OCI-M1 (cell line): ENCODE results near the gene APBB1IP.
"Not testable (repeated sequence)": the region's sequence is repeated elsewhere in the genome, so short reads cannot be mapped to it uniquely, and the experiment has no call there.

Source experiments
- DNase-seq: peaks from one replicate; lab custom pipeline; 2025; lab: John Stamatoyannopoulos, UW

APBB1IP gene

DNA sequence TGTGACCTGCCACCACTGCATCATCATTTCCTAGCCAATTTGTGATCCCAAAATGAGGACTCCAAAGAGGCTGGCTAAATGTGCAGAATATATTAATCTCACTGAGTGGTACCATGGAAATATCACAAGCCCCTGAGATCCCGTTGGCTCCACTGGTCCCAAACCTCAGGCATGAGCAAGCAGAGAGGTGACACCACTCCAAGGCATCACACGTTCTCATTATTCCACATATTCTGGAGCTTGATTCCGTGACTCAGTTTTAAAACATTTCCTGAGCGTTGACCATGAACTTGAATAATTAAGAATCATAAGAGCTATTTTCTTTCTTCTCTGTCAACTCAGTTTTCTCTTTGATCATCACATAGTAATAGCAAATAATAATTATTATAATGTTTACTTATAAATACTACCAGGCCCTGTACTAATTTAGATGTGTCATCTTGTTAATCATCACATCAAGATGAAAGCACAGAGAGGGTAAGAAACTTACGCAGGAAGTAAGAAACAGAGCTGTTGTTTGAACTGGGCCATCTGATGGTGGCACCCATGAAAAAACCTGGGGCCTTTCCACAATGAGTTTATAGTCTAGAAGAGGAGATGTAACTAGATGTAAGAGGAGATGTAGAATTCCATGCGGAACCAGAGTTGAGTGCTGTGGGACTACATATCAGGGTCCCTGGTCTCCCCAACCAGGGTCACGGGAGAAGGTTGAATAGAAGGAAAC is 3.5 kb downstream of the APBB1IP start:
- DNase-seq: no peak

DNA sequence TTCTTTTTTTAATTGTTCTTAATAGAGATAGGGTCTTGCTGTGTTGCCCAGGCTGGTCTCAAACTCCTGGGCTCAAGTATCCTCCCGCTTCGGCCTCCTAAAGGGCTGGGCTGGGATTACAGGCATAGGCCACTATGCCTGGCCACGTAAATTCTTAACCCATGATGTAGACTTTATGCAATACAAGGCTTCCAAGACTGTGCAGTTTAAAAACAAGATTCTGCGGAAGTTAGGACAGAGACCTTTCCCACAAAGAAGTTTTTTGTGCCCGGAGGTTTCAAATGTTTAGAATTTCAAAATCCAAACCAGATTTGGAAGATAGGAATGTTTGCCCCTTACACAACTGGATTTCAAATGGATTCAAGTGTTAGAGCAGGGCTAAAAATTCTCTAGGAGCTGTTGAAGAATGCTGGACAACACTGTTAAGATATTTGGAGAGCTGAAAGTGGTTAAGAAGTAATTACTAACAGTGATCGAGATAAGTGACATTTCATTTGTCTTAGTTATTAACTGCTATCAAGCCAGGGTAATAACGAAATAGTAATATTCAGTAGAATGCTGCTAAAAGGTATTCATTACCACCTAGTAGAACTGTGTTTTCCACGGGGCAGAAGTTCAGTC is 7.4 kb downstream of the APBB1IP start:
- DNase-seq: no peak

DNA sequence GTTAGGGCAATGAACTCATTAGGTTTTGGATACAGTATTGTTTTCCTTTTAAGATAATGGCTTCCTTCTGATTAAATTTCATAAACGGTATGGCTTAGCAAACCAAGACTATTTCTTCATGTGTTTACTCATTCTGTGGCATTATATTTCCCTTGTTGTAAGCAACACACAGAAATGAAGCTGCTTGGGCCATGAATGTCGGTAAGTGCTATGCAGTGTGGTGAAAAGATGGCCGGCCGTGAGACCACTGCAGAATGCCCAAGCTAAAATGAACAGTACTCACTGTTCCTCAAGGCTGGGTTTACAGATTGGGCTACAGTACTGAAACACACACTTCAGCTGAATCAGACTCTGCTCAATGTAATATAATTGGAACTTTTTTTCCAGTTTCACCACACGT is 8.1 kb downstream of the APBB1IP start:
- no peak for DNase-seq

- DNase-seq: no peak
Observed at GRCh38 chr10:26448292-26448691, 10.2 kb downstream of the APBB1IP start.

DNA sequence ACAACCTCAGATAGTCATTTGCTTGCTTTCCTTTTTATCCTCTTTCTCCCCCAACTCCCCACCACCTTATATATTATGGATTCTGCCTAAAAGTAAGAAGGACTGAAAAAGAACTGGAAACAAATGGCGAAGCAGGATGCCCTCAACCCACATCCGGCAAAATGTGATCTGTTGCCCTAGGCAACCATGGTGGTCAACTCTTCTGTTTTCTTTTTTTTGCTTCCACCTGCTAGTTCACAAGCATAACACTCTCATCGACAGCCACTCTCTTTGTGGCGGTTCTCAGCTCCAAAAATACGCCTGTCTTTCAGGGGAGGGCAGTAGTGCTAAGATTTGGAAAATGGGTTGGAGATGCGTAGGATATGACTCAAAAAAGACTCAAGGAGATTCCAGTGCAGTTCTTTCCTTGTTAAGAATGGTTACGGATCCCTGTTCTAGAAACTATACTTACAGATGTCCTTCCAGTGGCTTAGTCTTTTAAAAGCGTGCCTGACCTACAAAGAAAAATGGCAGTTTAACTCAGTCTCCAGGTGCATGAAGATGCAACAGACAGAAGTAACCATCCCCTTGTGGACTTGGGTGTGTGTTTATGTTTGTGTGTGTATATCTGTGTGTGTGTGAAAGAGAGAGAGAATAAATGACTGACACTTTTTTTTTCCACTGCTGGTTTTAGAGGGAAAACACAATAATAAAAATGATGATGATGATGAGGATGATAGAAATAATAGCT is 10.7 kb downstream of the APBB1IP start:
- DNase-seq: no peak

DNA sequence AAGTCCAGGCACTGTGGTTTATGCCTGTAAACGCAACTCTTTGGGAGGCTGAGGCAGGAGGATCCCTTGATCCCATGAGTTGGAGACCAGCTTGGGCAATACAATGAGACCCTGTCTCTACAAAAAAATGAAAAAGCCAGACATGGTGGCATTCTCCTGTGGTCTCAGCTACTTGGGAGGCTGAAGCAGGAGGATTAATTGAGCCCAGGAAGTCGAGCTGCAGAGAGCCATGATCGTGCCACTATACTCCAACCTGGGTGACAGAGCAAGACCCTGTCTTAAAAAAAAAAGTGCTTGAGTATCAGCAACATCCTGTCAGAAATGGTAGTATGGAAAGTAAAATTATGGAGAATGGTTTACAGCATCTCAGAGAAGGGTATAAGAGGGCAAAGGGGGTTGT is 11.6 kb downstream of the APBB1IP start:
- no peak for DNase-seq

GRCh38 chr10:26451903-26452302 is 13.8 kb downstream of the APBB1IP start:
- no peak for DNase-seq

GRCh38 chr10:26453850-26454249 is 15.7 kb downstream of the APBB1IP start:
- DNase-seq: no peak

GRCh38 chr10:26454891-26455290 is 16.8 kb downstream of the APBB1IP start:
- DNase-seq: no peak

DNA sequence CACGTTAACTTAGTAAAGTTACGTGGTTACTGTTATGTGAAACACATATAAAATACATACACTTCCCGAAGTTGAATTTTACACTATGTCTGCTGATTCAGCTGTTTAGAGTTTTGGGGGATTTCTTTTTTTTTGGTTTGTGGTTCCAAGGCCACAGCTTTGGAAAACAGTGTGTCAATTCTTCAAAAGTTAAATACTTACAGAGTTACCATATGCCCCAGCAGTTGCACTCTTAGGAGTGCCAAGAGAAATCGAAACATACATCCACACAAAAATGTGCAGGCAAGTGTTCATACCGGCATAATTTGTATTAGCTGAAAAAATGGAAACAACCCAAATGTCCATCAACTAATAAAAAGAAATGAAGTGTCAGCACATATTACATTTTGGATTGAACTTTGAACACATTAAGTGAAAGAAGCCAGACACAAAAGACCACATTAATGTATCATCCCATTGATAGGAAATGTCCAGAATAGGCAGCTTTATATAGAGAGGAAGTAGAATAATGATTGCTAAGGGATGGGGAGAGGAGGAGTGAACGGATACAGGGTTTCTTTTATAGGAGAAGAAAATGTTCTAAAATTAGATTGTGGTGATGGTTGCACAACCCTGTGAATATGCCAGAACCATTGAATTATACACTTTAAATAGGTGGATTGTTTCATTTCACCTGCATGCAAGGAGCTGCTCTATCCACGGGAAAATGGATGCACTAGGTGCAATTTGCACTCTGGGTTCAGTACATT is 17.6 kb downstream of the APBB1IP start:
- peak; percentile 11 for DNase-seq

DNA sequence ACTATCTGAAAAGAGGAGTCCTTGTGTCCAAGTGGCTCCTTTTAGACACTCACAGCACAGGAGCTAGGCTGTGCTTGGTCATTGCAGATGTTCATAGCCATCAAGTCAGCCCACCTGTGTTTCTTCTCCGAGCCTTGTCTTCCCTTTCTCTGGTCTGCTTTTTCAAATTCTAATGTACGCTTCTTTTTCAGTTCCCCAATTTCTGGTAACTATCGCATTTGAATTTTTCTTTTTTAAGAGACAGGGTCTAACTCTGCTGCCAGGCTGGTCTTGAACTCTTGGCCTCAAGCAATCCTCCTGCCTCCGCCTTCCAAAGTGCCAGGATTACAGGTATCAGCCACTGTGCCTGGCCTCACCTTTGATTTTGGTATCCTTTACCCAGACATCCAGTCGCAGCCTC is 18.9 kb downstream of the APBB1IP start:
- no peak for DNase-seq

DNA sequence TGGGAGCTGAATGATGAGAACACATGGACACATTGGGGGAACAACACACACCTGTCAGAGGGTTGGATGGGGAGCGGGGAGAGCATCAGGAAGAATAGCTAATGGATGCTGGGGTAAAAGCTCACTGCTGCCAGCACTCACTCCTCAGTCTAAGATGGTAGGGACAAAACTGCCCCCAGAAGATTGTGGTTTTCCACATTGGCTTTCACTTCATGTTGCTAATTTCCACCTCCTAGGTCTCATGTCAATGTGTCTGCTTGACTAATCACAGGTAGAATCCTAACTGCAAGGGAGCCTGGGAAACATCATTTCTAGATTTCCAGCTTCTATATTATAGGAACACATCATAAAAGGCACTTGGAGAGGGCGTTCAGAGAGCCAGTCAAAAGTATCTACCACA is 22.6 kb downstream of the APBB1IP start:
- no peak for DNase-seq

GRCh38 chr10:26463986-26464385 is 25.8 kb downstream of the APBB1IP start:
- DNase-seq: no peak

GRCh38 chr10:26464632-26465280 is 26.6 kb downstream of the APBB1IP start:
- DNase-seq: no peak

GRCh38 chr10:26466531-26466930 is 28.4 kb downstream of the APBB1IP start:
- DNase-seq: not testable (repeated sequence)

DNA sequence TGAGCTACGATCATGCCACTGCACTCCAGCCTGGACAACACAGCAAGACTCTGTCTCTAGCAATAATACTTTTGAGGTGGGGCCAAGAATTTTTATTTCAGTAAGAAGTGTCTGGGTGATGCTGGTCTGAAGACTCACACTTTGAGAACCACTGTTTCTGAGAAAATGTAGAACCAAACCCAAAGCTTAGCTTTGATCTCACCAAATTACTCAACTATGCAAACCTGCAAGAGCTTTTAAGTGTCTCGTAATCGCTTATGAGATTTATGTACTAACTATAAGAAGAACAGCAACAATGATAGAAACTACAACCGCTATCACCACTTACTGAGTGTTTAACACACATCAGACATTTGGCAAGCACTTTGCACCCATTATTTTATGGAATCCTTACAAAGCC is 29.5 kb downstream of the APBB1IP start:
- no peak for DNase-seq

GRCh38 chr10:26468291-26468690 is 30.1 kb downstream of the APBB1IP start:
- DNase-seq: no peak

GRCh38 chr10:26468700-26469099 is 30.6 kb downstream of the APBB1IP start:
- no peak for DNase-seq

DNA sequence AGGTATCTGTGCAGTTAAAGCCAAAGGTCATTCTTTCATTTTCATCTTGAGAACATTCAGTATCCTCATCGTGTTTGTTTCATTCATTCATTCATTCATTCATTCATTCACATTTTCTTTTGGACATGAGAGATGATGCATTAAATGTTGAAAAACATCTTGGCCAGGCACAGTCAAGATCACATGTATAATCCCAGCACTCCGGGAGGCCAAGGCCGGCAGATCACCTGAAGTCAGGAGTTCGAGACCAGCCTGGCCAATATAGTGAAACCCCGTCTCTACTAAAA is 34.3 kb downstream of the APBB1IP start:
- DNase-seq: no peak

GRCh38 chr10:26474026-26474425 is 35.9 kb downstream of the APBB1IP start:
- no peak for DNase-seq

GRCh38 chr10:26474845-26475244 is 36.7 kb downstream of the APBB1IP start:
- not testable (repeated sequence) for DNase-seq

DNA sequence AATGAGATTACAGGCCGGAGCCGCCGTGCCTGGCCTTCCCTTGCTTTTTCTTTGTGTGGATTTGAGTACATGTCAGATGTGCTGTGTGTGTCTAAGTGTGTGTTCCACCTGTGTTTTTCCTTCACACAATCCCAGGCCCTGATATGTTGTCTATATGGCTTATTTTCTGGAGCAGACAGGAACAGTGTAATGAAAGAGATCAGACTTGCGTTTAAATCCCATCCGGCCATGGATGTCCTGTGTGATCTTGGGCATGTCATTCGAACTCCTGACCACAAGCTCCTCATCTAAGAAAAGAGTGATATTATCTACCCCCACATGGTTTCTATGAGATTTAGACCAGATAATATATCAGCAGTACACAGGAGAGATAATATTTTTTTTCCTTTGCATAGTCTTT is 37.2 kb downstream of the APBB1IP start:
- no peak for DNase-seq
